Activated CD4-positive, alpha-beta T cell treated with anti-CD3 and anti-CD28 coated beads, Interleukin-2, amount 50 U/mL, for 48 hours (primary cell): ENCODE results near the gene ATP10A.

ENCODE experiments used
- DNase-seq, 2 experiments: peaks; one replicate each; pipeline ENCODE4 v3.0.0-alpha.2; 2020

ATP10A gene

GRCh38 chr15:25633862-25634261, 229.3 kb downstream of the ATP10A start:
- DNase-seq: no peak

- DNase-seq: no peak
These were observed 231.2 kb downstream of the ATP10A start for GRCh38 chr15:25631971-25632370.
